Parathyroid adenoma (tissue), 2 donors: ENCODE measurements around the gene CNTNAP2.

Experiments
- H2AFZ ChIP-seq: fragments of 300-600 bp; sonication (generic); one replicate; pipeline ENCODE4 v1.7.0; 2017; ENCODE audit warnings: antibody characterized with exemption, mild to moderate bottlenecking
- H3K27ac ChIP-seq: fragments of 300-600 bp; sonication (generic); one replicate; pipeline ENCODE4 v1.7.0; 2017
- H3K27me3 ChIP-seq: fragments of 300-600 bp; sonication (generic); one replicate; pipeline ENCODE4 v1.7.0; 2017; ENCODE audit warnings: low read length; ENCODE audit not compliant: control insufficient read depth, insufficient read depth
- H3K36me3 ChIP-seq: fragments of 300-600 bp; sonication (generic); one replicate; pipeline ENCODE4 v1.7.0; 2017; ENCODE audit warnings: low read length; ENCODE audit not compliant: control insufficient read depth, insufficient read depth
- H3K4me1 ChIP-seq: fragments of 300-600 bp; sonication (generic); one replicate; pipeline ENCODE4 v1.7.0; 2017; ENCODE audit warnings: control low read depth
- H3K4me2 ChIP-seq: fragments of 300-600 bp; sonication (generic); one replicate; pipeline ENCODE4 v1.7.0; 2017; ENCODE audit warnings: low read length
- H3K4me3 ChIP-seq: fragments of 300-600 bp; sonication (generic); one replicate; pipeline ENCODE4 v1.7.0; 2017; ENCODE audit warnings: low read depth, low read length
- H3K79me2 ChIP-seq: fragments of 300-600 bp; sonication (generic); one replicate; pipeline ENCODE4 v1.7.0; 2017; ENCODE audit warnings: control low read depth
- H3K9ac ChIP-seq: fragments of 300-600 bp; sonication (generic); one replicate; pipeline ENCODE4 v1.7.0; 2017; ENCODE audit warnings: mild to moderate bottlenecking
- H3K9me3 ChIP-seq: fragments of 300-600 bp; sonication (generic); one replicate; pipeline ENCODE4 v1.7.0; 2017; ENCODE audit warnings: low read length; ENCODE audit not compliant: control insufficient read depth
- CTCF ChIP-seq: fragments of 300-600 bp; sonication (generic); IDR thresholded peaks from one replicate; pipeline ENCODE4 v1.7.0; 2017; ENCODE audit warnings: antibody characterized with exemption, mild to moderate bottlenecking
- donor health status: primary hyperparathyroidism.

Gene CNTNAP2

DNA sequence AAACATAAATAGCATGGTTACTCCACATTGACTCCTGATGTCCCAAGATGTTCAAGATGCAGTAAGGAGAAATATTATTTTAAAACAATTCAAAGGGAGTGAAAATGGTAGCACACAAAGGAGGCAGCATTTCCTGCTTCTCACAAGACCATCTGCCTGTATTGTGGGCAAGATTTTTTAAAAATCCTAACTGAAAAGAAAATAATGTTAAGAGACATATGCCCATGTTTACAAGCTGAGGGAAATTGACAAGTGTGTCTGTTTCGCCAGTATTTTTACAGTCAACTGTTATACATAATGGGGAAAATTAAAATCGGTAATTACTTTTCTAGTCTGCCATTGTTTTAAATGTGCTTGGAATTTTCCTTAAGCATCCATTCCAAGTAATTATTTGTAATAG, 1827.7 kb downstream of the CNTNAP2 start:
- H3K27ac ChIP-seq: no peak overlapping the region
- no peaks in the 10 kb centered on the region for H3K4me1 ChIP-seq
- no peaks in the 10 kb centered on the region for H3K27me3 ChIP-seq
- H2AFZ ChIP-seq: no peak overlapping the region
- no peaks in the 10 kb centered on the region for H3K36me3 ChIP-seq
- TF ChIP-seq CTCF: no peak
- no peaks in the 10 kb centered on the region for H3K79me2 ChIP-seq
- no peaks in the 10 kb centered on the region for H3K9me3 ChIP-seq
- H3K4me2 ChIP-seq: no peak overlapping the region
- H3K4me3 ChIP-seq: no peak overlapping the region
- no peak overlapping the region for H3K9ac ChIP-seq

GRCh38 chr7:147952918-147953317, 1836.3 kb downstream of the CNTNAP2 start:
- H3K27me3 ChIP-seq: no peaks in the 10 kb centered on the region
- no peaks in the 10 kb centered on the region for H3K4me1 ChIP-seq
- H3K9ac ChIP-seq: no peak overlapping the region
- H3K27ac ChIP-seq: no peak overlapping the region
- H3K79me2 ChIP-seq: no peaks in the 10 kb centered on the region
- no peak overlapping the region for H3K4me3 ChIP-seq
- H2AFZ ChIP-seq: no peak overlapping the region
- TF ChIP-seq CTCF: no peak
- H3K9me3 ChIP-seq: no peaks in the 10 kb centered on the region
- no peak overlapping the region for H3K4me2 ChIP-seq
- H3K36me3 ChIP-seq: no peaks in the 10 kb centered on the region

- H3K79me2 ChIP-seq: no peaks in the 10 kb centered on the region
- H2AFZ ChIP-seq: no peak overlapping the region
- no peaks in the 10 kb centered on the region for H3K4me1 ChIP-seq
- no peak overlapping the region for H3K9ac ChIP-seq
- no peak overlapping the region for H3K4me3 ChIP-seq
- H3K4me2 ChIP-seq: no peak overlapping the region
- TF ChIP-seq CTCF: no peak
- H3K27ac ChIP-seq: no peak overlapping the region
- no peaks in the 10 kb centered on the region for H3K36me3 ChIP-seq
- no peaks in the 10 kb centered on the region for H3K27me3 ChIP-seq
- H3K9me3 ChIP-seq: no peaks in the 10 kb centered on the region
These were observed 1851.5 kb downstream of the CNTNAP2 start for GRCh38 chr7:147968046-147968610.

DNA sequence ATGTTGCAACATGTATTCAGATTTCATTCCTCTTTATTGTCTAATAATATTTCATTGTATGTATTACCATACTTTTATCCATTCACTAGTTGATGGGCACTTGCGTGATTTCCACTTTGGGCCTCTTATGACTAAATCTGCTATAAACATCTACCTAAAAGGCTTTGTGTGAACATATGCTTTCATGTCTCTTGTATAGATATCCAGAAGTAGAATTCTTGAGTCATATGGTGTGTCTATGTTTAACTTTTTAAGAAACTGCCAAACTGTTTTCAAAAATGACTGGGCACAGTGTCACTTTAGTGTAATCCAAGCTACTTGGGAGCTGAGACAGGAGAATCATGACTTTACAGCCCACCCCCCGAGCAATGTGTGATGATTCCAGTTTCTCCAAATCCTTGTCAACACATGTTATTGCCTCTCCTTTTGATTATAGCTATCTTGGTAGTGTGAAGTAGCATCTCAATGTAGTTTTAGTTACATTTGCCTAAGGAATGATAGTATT, 1855.1 kb downstream of the CNTNAP2 start:
- H3K4me3 ChIP-seq: no peak overlapping the region
- no peaks in the 10 kb centered on the region for H3K27me3 ChIP-seq
- H3K36me3 ChIP-seq: no peaks in the 10 kb centered on the region

More for the DNA sequence above, 1855.1 kb downstream of the CNTNAP2 start:
- no peak for TF ChIP-seq CTCF
- Histone ChIP-seq H2AFZ (no peak overlapping the region), H3K4me2 (no peak overlapping the region), H3K27ac (no peak overlapping the region), H3K9ac (no peak overlapping the region), H3K9me3 (no peaks in the 10 kb centered on the region), H3K79me2 (no peaks in the 10 kb centered on the region), H3K4me1 (no peaks in the 10 kb centered on the region)
